Stimulated activated CD8-positive, alpha-beta memory T cell treated with anti-CD3 and anti-CD28 coated beads, Interleukin-12 subunit alpha, Interleukin-12 subunit beta, amount 100 ng/mL, for 4 hours (primary cell): ENCODE data around the gene PDLIM1.
"Not testable (repeated sequence)": the region's sequence is repeated elsewhere in the genome, so short reads cannot be mapped to it uniquely, and the experiment has no call there.

ENCODE experiments used
- DNase-seq: peaks from one replicate; pipeline ENCODE4 v3.0.0-alpha.2; 2020; ENCODE audit warnings: low read depth

The PDLIM1 gene

GRCh38 chr10:95208702-95209391 lies 82.0 kb downstream of the PDLIM1 start:
- no peak for DNase-seq

DNA sequence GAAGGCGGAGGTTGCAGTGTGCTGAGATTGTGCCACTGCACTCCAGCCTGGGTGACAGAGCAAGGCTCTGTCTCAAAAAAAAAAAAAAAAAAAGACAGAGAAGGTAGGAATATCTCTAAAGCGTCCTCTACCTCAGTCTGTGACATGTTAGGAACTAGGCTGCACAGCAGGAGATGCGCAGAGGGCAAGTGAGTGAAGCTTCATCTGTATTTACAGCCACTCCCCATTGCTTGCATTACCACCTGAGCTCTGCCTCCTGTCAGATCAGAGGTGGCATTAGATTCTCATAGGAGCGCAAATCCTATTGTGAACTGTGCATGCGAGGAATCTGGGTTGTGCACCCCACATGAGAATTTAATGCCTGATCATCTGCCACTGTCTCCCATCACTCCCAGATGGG lies 87.9 kb downstream of the PDLIM1 start:
- DNase-seq, result not testable (repeated sequence)

DNA sequence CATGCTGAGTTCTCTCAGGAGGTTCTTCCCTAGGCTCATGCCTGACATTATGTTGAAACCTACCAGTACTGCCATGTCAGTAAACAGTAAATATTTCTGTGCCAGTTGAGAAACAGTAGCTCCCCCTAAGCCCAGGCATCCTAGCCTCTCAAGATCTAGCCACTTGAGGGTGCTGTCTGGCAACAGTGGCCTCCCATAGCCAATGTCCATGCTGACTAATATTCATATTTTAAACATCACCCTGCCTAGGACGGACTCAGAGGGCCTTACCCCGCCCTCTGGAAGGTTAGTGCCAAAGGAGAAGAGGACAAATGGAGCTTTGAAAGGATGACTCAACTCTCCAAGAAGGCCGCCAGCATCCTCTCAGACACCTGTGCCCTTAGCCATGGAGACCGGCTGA lies 89.1 kb downstream of the PDLIM1 start:
- no peak for DNase-seq

GRCh38 chr10:95196046-95196445 lies 94.8 kb downstream of the PDLIM1 start:
- no peak for DNase-seq

- no peak for DNase-seq
Observed at GRCh38 chr10:95193944-95194343, 96.9 kb downstream of the PDLIM1 start, which contains the start of gene ACSM6. Gene ACSM6 (plus strand): TSS chr10:95194238. CDS start chr10:95194486, 248 bp downstream.

- no peak for DNase-seq
Observed at GRCh38 chr10:95188593-95188992, 102.2 kb downstream of the PDLIM1 start.

- no peak for DNase-seq
Observed at GRCh38 chr10:95187617-95188016, 103.2 kb downstream of the PDLIM1 start.
